ENCODE results near the gene KLHL25.

KLHL25 gene

DNA sequence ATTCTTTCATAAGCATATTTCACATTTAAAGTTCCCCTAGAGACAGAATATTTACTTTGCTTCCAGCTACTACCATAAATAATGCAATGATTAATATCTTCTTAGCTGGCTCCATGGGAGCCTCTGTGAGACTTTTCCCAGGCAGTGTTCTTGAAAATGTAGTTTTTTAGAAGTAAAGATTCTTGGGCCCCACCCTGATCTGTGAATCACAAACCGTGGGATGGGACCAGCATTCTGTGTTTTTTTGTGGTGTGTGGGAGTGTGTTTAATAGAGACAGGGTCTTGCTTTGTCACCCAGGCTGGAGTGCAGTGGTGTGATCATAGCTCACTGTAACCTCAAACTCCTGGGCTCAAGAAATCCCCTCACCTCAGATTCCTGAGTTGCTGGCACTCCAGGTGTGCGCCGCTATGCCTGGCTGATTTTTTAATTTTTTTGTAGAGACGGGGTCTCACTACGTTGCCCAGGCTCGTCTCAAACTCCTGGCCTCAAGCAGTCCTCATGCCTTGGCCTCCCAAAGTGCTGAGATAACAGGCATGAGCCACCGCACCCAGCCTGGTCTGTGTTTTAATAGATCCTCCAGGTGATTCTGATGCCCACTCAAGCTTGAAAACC lies 83.0 kb downstream of the KLHL25 start:
- DNase-seq, result no peak

DNA sequence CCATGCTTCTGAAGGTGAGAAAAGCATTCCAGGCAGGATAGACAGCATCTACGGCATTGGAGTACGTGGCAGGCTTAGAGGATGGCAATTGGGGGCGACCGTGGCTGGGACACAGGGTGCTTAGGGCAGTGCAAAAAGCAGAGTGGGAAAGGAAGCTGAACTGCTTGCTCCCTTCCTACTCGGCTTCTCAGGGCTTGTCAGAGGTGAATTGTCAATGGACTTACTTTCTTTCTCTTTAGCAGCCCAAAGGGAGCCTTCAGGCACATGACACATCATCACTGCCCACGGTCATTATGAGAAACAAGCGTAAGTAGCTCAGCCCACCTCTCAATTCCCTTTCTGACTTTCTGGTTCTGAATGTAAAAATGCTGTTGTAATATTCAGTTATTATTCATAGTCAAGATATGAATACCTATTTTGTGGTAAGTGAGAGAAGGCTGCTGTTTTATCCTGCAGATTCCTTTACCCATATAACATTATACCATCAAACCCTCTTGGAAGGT lies 84.3 kb downstream of the KLHL25 start:
- DNase-seq, result no peak

All from CD4-positive, alpha-beta T cell treated with Interleukin-6 for 4 hours (primary cell).